Mammary epithelial cell (primary cell): ENCODE measurements around the gene DEFB132.

ENCODE experiments used
- CTCF ChIP-seq, 2 donors: IDR thresholded peaks in 1 of 2; conservative IDR thresholded peaks in 1 of 2; 2 replicates each; pipeline ENCODE4 v1.5.1; 2011 to 2012; ENCODE audit warnings: inconsistent platforms in 2 of 2, low read length in 2 of 2, mild to moderate bottlenecking in 2 of 2, control low read depth in 1 of 2, low read depth in 1 of 2; ENCODE audit not compliant: insufficient read depth in 1 of 2; ENCODE audit errors: extremely low read depth in 1 of 2
- EZH2 ChIP-seq: IDR thresholded peaks from 2 replicates; pipeline ENCODE4 v1.6.1; 2012; ENCODE audit warnings: low read length, inconsistent platforms, borderline replicate concordance

- TF ChIP-seq EZH2 (no peak), CTCF (conservative IDR thresholded peaks at IDR 0.05 in 1 of 2, IDR thresholded peaks at IDR 0.05 in 1 of 2; ENCODE audit: extremely low read depth in 1 of 2, insufficient read depth in 1 of 2, low read depth in 1 of 2, low read length in 2 of 2) (no peak)
These were observed 29.0 kb downstream of the DEFB132 start for GRCh38 chr20:286508-286907.
